ENCODE data around the gene INO80.

Gene INO80

DNA sequence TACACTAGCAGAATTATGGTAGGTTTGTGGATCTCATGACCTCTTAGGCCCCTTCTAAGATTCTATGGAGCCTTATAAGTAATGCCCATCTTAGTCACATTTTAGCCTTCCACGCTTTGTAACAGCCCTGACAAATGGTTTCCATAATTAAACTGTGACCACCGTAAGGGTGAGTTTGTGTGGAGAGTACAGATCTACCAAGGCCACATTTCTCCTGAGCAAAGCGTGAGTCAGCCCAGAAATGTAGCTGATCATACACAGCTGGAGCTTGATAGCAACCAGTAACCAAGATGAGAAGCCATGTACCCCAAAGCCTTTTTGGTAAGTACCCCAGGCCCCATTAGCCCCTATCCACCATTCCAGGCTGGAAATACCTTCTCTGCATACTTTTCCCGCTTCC lies 131.1 kb downstream of the INO80 start:
- Histone ChIP-seq H3K27ac (no peak overlapping the region), H3K9ac (ENCODE audit: insufficient read length) (no peak overlapping the region), H3K36me3 (ENCODE audit: insufficient read depth, low read length) (peaks cover 89% of the 10 kb centered on the region), H3K4me3 (no peak overlapping the region), H3K9me3 (ENCODE audit: low read depth, low read length) (no peaks in the 10 kb centered on the region)
- no peak for TF ChIP-seq EZH2 (IDR thresholded peaks at IDR 0.05)
- TF ChIP-seq POLR2AphosphoS5 (IDR thresholded peaks at IDR 0.05; ENCODE audit: borderline replicate concordance, low read depth, low read length): no peak
- no peak for TF ChIP-seq FOXP2 (optimal IDR thresholded peaks at IDR 0.05; ENCODE audit: control extremely low read depth, extremely low read length, insufficient read depth)
- DNase-seq (ENCODE audit: low read depth, low spot score): no peak

DNA sequence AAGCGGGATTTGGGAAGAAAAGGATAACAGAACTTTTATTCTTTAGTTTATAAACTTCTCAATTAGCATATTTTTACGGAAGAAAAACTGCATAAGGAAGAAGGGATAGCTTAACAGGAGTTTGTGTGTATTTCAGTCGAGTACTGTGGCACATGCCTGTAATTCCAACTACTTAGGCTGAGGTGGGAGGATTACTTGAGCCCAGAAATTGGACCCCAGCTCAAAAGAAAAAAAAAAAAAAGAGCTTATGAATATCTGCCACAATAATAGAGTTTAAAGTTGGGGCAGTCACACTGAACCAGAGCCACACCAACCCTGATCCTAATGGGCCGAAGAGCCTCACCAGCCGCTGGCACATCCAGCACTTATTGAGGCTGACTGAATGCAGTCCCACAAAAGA lies 131.7 kb downstream of the INO80 start:
- H3K36me3 ChIP-seq (ENCODE audit: insufficient read depth, low read length): peaks cover 89% of the 10 kb centered on the region
- no peak overlapping the region for H3K9ac ChIP-seq (ENCODE audit: insufficient read length)
- H3K4me3 ChIP-seq: no peak overlapping the region
- DNase-seq (ENCODE audit: low read depth, low spot score): no peak
- TF ChIP-seq POLR2AphosphoS5 (IDR thresholded peaks at IDR 0.05; ENCODE audit: borderline replicate concordance, low read depth, low read length): no peak
- no peak for TF ChIP-seq EZH2 (IDR thresholded peaks at IDR 0.05)
- no peak for TF ChIP-seq FOXP2 (optimal IDR thresholded peaks at IDR 0.05; ENCODE audit: control extremely low read depth, extremely low read length, insufficient read depth)
- no peaks in the 10 kb centered on the region for H3K9me3 ChIP-seq (ENCODE audit: low read depth, low read length)
- no peak overlapping the region for H3K27ac ChIP-seq

DNA sequence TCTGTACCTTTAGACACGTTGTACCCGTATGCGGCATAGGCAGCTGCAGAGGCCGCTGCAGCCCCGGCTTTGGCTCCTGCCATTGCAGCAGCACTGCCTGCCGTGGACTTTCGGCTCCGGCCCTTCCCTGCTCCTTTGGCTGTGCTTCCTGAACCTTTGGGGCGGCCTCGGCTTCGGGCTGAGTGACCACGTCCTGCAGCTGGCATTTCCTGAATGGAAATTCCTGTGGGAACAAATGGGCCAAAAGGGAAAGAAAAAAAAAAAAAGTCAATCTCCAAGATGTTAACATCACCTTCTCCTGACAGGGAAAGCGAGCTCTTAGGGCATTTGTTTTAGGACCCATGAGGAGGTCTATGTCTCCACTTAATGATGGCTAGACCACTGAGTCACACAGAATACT lies 133.2 kb downstream of the INO80 start:
- Histone ChIP-seq H3K9ac (ENCODE audit: insufficient read length) (no peak overlapping the region), H3K36me3 (ENCODE audit: insufficient read depth, low read length) (peaks cover 99% of the 10 kb centered on the region), H3K9me3 (ENCODE audit: low read depth, low read length) (no peaks in the 10 kb centered on the region), H3K4me3 (no peak overlapping the region), H3K27ac (no peak overlapping the region)
- TF ChIP-seq EZH2 (IDR thresholded peaks at IDR 0.05): no peak
- no peak for DNase-seq (ENCODE audit: low read depth, low spot score)

DNA sequence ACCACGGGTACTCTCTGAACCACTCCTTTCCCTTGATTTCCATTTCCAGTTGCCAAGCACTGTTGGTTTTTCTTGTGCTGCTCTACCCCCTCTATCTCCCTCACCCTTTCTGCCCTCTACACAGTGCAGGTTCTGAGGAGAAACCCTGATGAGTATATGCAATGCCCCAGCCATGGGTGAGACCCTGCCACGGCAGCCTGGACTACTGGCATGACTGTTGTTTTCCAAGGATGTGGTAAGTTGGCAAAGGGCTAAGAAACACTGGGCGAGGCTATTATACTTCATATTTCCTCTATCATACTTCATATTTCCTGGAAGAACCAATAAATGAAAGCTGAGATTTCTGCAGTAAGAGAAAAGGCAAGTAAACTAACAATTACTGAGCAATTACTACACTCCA lies 134.9 kb downstream of the INO80 start:
- no peaks in the 10 kb centered on the region for H3K9me3 ChIP-seq (ENCODE audit: low read depth, low read length)
- H3K27ac ChIP-seq: no peak overlapping the region
- peaks cover 100% of the 10 kb centered on the region for H3K36me3 ChIP-seq (ENCODE audit: insufficient read depth, low read length)
- H3K9ac ChIP-seq (ENCODE audit: insufficient read length): no peak overlapping the region
- no peak overlapping the region for H3K4me3 ChIP-seq
- DNase-seq (ENCODE audit: low read depth, low spot score): no peak
- TF ChIP-seq FOXP2 (optimal IDR thresholded peaks at IDR 0.05; ENCODE audit: control extremely low read depth, extremely low read length, insufficient read depth) (no peak), POLR2AphosphoS5 (IDR thresholded peaks at IDR 0.05; ENCODE audit: borderline replicate concordance, low read depth, low read length) (no peak), EZH2 (IDR thresholded peaks at IDR 0.05) (no peak)

DNA sequence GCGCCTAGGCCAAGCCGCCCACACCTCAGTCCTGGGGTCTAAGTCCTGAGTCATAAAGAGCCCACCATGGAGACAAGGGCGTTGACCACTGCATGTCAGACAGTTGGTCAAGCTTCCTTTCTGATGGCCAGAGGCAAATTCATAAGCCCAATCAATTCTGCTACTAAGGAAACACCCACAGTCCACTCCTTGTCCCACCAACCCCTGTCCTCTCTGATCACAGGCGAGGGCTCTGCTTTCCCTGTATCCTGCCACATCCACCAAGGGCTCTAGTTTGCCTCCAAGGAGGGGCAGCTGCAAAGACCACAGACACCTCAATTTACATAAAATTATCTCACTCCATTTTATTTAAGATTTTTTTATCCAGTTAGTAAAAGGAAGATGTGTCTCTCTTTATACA lies 137.5 kb downstream of the INO80 start:
- Histone ChIP-seq H3K36me3 (ENCODE audit: insufficient read depth, low read length) (peaks cover 74% of the 10 kb centered on the region), H3K9me3 (ENCODE audit: low read depth, low read length) (no peaks in the 10 kb centered on the region), H3K4me3 (no peak overlapping the region), H3K27ac (no peak overlapping the region), H3K9ac (ENCODE audit: insufficient read length) (no peak overlapping the region)
- DNase-seq (ENCODE audit: low read depth, low spot score): no peak
- no peak for TF ChIP-seq FOXP2 (optimal IDR thresholded peaks at IDR 0.05; ENCODE audit: control extremely low read depth, extremely low read length, insufficient read depth)
- no peak for TF ChIP-seq EZH2 (IDR thresholded peaks at IDR 0.05)
- no peak for TF ChIP-seq POLR2AphosphoS5 (IDR thresholded peaks at IDR 0.05; ENCODE audit: borderline replicate concordance, low read depth, low read length)

DNA sequence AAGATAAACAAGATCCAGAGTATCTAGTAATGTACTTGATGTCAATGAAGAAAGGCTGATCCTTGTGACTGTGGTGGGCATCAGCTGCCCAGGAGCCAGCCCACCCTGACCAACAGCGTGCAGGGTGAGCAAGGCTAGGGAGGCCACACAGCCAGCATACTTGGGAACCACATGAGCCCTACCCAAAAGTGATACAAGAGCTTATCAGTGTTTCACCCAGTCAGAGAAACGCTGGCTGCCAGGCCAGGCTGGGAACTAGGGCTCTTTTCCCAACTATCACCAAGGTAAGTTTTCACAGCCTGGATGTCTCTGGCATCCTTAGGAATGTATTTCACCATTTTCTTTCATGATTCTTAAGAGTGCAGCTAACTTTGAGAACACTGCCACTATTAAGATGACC lies 137.9 kb downstream of the INO80 start:
- TF ChIP-seq POLR2AphosphoS5 (IDR thresholded peaks at IDR 0.05; ENCODE audit: borderline replicate concordance, low read depth, low read length) (no peak), FOXP2 (optimal IDR thresholded peaks at IDR 0.05; ENCODE audit: control extremely low read depth, extremely low read length, insufficient read depth) (no peak), EZH2 (IDR thresholded peaks at IDR 0.05) (no peak)
- Histone ChIP-seq H3K9ac (ENCODE audit: insufficient read length) (no peak overlapping the region), H3K36me3 (ENCODE audit: insufficient read depth, low read length) (peaks cover 70% of the 10 kb centered on the region)

DNA sequence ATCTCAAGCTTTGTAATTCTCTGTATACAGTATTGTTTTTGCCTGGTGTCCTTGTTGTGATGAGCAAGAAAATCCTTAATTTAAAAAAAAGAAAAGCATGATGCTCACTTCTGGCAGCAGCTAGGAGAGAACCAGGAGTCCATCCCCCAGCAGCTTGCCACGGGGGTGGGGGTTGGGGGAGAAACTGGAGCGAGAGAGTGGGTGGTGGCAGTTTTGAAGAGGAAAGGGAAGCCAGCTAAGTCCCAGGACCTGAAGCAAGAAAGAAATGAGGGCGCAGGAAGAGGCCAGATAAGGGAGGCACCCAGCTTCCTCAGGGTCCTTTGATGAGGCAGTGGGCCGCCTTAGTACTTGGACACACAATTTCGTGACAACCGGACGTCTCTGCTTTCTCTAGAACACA lies 139.3 kb downstream of the INO80 start:
- no peak overlapping the region for H3K9ac ChIP-seq (ENCODE audit: insufficient read length)
- no peak overlapping the region for H3K4me3 ChIP-seq
- H3K9me3 ChIP-seq (ENCODE audit: low read depth, low read length): no peaks in the 10 kb centered on the region
- TF ChIP-seq FOXP2 (optimal IDR thresholded peaks at IDR 0.05; ENCODE audit: control extremely low read depth, extremely low read length, insufficient read depth): no peak
- TF ChIP-seq EZH2 (IDR thresholded peaks at IDR 0.05): no peak
- no peak for TF ChIP-seq POLR2AphosphoS5 (IDR thresholded peaks at IDR 0.05; ENCODE audit: borderline replicate concordance, low read depth, low read length)
- no peak overlapping the region for H3K27ac ChIP-seq
- H3K36me3 ChIP-seq (ENCODE audit: insufficient read depth, low read length): peaks cover 56% of the 10 kb centered on the region
- DNase-seq (ENCODE audit: low read depth, low spot score): no peak

More for the DNA sequence above, 137.9 kb downstream of the INO80 start:
- no peak for DNase-seq (ENCODE audit: low read depth, low spot score)
- no peaks in the 10 kb centered on the region for H3K9me3 ChIP-seq (ENCODE audit: low read depth, low read length)
- no peak overlapping the region for H3K4me3 ChIP-seq
- H3K27ac ChIP-seq: no peak overlapping the region; the same call in 1 of the 2 replicates

DNA sequence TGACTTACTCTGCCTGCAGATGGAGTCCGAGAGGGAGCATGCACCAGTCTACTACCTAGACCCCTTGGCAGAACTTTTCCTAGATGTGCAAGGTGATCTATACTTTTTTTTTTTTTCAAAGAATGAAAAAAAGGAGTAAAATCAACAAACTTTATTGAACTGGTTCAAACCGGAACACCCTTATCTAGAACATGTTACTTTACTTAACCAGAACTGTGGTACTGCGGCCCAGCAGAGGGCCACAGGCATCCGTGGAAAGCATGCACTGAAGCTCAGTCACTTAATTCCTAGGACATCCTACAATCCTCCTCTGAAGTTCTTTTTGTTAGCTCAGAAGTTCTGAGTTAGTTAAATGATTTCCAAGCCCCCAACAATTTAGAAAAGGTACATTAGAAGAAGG lies 141.2 kb downstream of the INO80 start:
- Histone ChIP-seq H3K4me3 (no peak overlapping the region), H3K9me3 (ENCODE audit: low read depth, low read length) (no peaks in the 10 kb centered on the region), H3K9ac (ENCODE audit: insufficient read length) (no peak overlapping the region), H3K36me3 (ENCODE audit: insufficient read depth, low read length) (peaks cover 37% of the 10 kb centered on the region), H3K27ac (no peak overlapping the region)
- TF ChIP-seq FOXP2 (optimal IDR thresholded peaks at IDR 0.05; ENCODE audit: control extremely low read depth, extremely low read length, insufficient read depth): no peak
- no peak for TF ChIP-seq EZH2 (IDR thresholded peaks at IDR 0.05)
- no peak for TF ChIP-seq POLR2AphosphoS5 (IDR thresholded peaks at IDR 0.05; ENCODE audit: borderline replicate concordance, low read depth, low read length)
- DNase-seq (ENCODE audit: low read depth, low spot score): no peak

DNA sequence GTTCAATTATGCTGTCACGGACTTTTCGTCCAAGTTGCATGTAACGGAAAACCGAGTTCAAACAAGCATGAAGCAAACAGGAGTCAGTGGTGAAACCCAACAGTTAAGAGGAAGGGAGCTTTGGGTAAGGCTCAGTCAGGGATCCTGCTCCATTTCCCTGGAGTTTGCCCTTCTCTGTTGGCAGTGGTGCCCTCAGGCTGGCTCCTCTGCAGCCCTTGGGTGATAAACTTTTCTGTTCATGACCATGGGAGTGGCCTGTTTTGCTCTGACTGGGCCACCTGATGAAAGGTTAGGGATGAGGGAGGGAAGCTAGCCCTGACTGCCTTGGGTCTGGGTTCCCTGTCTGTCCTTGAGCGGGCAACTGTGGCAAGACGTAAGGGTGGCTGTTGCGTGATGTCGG lies 146.7 kb downstream of the INO80 start:
- no peak overlapping the region for H3K9ac ChIP-seq (ENCODE audit: insufficient read length)
- H3K36me3 ChIP-seq (ENCODE audit: insufficient read depth, low read length): no peaks in the 10 kb centered on the region
- H3K4me3 ChIP-seq: no peak overlapping the region
- H3K27ac ChIP-seq: no peak overlapping the region
- no peaks in the 10 kb centered on the region for H3K9me3 ChIP-seq (ENCODE audit: low read depth, low read length)
- TF ChIP-seq POLR2AphosphoS5 (IDR thresholded peaks at IDR 0.05; ENCODE audit: borderline replicate concordance, low read depth, low read length) (no peak), EZH2 (IDR thresholded peaks at IDR 0.05) (no peak), FOXP2 (optimal IDR thresholded peaks at IDR 0.05; ENCODE audit: control extremely low read depth, extremely low read length, insufficient read depth) (no peak)
- no peak for DNase-seq (ENCODE audit: low read depth, low spot score)
